ENCODE measurements around the gene CTDSP2. TPM values are rescaled to one million over a fixed set of nuclear protein-coding genes. Genes with fewer than 3 reads are reported as not detected.

CTDSP2 gene
- total and polyA plus RNA-seq, 2 of the 8 experiments (the other 6 are each of a cell fraction or from before 2014, with no cell fraction given), result 71.3 to 91.7 TPM

- WGBS, 2 experiments (ENCODE audit: extremely low coverage in 1 of 2, insufficient coverage in 1 of 2, insufficient read length in 1 of 2, insufficient replicate concordance in 2 of 2, low coverage in 1 of 2, low lambda C conversion rate in 2 of 2, missing lambda C conversion rate in 1 of 2), result 87% methylated on average over 5 of the region's 5 CpGs; no CpG with 5 or more reads in 1 of the 2 experiments
- TF ChIP-seq SIX5 (IDR thresholded peaks at IDR 0.05; ENCODE audit: low read depth, low read length) (no peak), BACH1 (IDR thresholded peaks at IDR 0.05; ENCODE audit: low read length) (no peak), SIN3A (conservative IDR thresholded peaks at IDR 0.05 in 1 of 2, IDR thresholded peaks at IDR 0.05 in 1 of 2; ENCODE audit: low read depth in 1 of 2, low read length in 2 of 2) (no peak), GABPA (IDR thresholded peaks at IDR 0.05; ENCODE audit: borderline replicate concordance, insufficient read depth, low read length) (no peak), CHD2 (IDR thresholded peaks at IDR 0.05; ENCODE audit: low read length) (no peak), SP1 (IDR thresholded peaks at IDR 0.05; ENCODE audit: low read depth, low read length) (no peak), JUND (IDR thresholded peaks at IDR 0.05; ENCODE audit: low read length) (no peak), RXRA (IDR thresholded peaks at IDR 0.05; ENCODE audit: insufficient read depth, low read depth, low read length) (no peak), TEAD4 (IDR thresholded peaks at IDR 0.05; ENCODE audit: low read depth, low read length) (no peak), FOSL1 (IDR thresholded peaks at IDR 0.05; ENCODE audit: insufficient read depth, low read depth, low read length) (no peak), BRCA1 (IDR thresholded peaks at IDR 0.05; ENCODE audit: low read depth, low read length) (no peak), POU5F1 (IDR thresholded peaks at IDR 0.05; ENCODE audit: low read depth, low read length) (no peak)
- TF ChIP-seq, protein P1, sequence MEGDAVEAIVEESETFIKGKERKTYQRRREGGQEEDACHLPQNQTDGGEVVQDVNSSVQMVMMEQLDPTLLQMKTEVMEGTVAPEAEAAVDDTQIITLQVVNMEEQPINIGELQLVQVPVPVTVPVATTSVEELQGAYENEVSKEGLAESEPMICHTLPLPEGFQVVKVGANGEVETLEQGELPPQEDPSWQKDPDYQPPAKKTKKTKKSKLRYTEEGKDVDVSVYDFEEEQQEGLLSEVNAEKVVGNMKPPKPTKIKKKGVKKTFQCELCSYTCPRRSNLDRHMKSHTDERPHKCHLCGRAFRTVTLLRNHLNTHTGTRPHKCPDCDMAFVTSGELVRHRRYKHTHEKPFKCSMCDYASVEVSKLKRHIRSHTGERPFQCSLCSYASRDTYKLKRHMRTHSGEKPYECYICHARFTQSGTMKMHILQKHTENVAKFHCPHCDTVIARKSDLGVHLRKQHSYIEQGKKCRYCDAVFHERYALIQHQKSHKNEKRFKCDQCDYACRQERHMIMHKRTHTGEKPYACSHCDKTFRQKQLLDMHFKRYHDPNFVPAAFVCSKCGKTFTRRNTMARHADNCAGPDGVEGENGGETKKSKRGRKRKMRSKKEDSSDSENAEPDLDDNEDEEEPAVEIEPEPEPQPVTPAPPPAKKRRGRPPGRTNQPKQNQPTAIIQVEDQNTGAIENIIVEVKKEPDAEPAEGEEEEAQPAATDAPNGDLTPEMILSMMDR (IDR thresholded peaks at IDR 0.05; ENCODE audit: control extremely low read depth in 1 of 3, insufficient read depth in 1 of 3, low read depth in 1 of 3, low read length in 3 of 3), result no peak
These were observed 29.7 kb downstream of the CTDSP2 start for GRCh38 chr12:57816855-57817151.

More at GRCh38 chr12:57816855-57817151, 29.7 kb downstream of the CTDSP2 start:
- no peak for FAIRE-seq
- H3K9me3 ChIP-seq (ENCODE audit: insufficient read depth in 2 of 2, low read depth in 1 of 2, low read length in 1 of 2), result no peaks in the 10 kb centered on the region
- no peak overlapping the region for H4K5ac ChIP-seq (ENCODE audit: insufficient read length, low read depth, low read length)
- no peak for DNase-seq (ENCODE audit: low read depth in 1 of 2, low spot score in 2 of 2)
- H2AK5ac ChIP-seq (ENCODE audit: low read depth, low read length), result no peak overlapping the region
- no peak overlapping the region for H3K4ac ChIP-seq (replicated peaks; ENCODE audit: insufficient read length, low read depth, low read length)
- H2BK120ac ChIP-seq (replicated peaks; ENCODE audit: low read depth, low read length), result no peak overlapping the region
- H3K9ac ChIP-seq (replicated peaks in 1 of 4; ENCODE audit: extremely low read depth in 1 of 4, low read depth in 3 of 4, low read length in 3 of 4), result no peak overlapping the region
- H3K79me2 ChIP-seq (ENCODE audit: control insufficient read depth in 1 of 2, insufficient read depth in 2 of 2, low read length in 2 of 2), result no peaks in the 10 kb centered on the region
- H3K4me2 ChIP-seq (ENCODE audit: insufficient read depth in 1 of 2, low read depth in 2 of 2, low read length in 2 of 2), result no peak overlapping the region
- H3K23ac ChIP-seq (ENCODE audit: insufficient read length), result no peak overlapping the region
- CTCF ChIA-PET (ENCODE audit: partially characterized antibody), result interaction anchor here (0.6 to 10.4 kb wide), 7 partner anchors 9 to 95 kb away, joined by 3 to 146 read pairs (median 7); partner anchors contain the start of genes CTDSP2 and TSFM
- H3K56ac ChIP-seq (replicated peaks; ENCODE audit: insufficient read length, low read depth, low read length), result no peak overlapping the region
- H3K36me3 ChIP-seq (ENCODE audit: control insufficient read depth in 2 of 4, insufficient read depth in 4 of 4, low read length in 3 of 4), result peaks cover 0 to 3% (median 0%) of the 10 kb centered on the region in 4 experiments; a peak in 3 of 8 replicates
- H2AFZ ChIP-seq (ENCODE audit: low read length), result no peak overlapping the region
- H4K91ac ChIP-seq (replicated peaks; ENCODE audit: insufficient read length, low read length), result no peak overlapping the region
- no peaks in the 10 kb centered on the region for H3K23me2 ChIP-seq (ENCODE audit: low read depth, low read length)
- H3K4me3 ChIP-seq (ENCODE audit: extremely low read depth in 1 of 4, insufficient read depth in 2 of 4, low read depth in 3 of 4, low read length in 4 of 4), result no peak overlapping the region
- H2BK15ac ChIP-seq (ENCODE audit: low read length), result no peak overlapping the region
- H2BK20ac ChIP-seq (ENCODE audit: low read length), result no peak overlapping the region
- no peak overlapping the region for H3K27ac ChIP-seq (ENCODE audit: low read depth, low read length)
- H3K18ac ChIP-seq (ENCODE audit: extremely low read depth, low read length), result no peak overlapping the region
- H3K79me1 ChIP-seq (ENCODE audit: low read depth, low read length), result no peaks in the 10 kb centered on the region
- no peak overlapping the region for H2BK12ac ChIP-seq (ENCODE audit: low read depth, low read length)
- peaks cover 0 to 2% of the 10 kb centered on the region in 2 experiments for H4K20me1 ChIP-seq (replicated peaks in 1 of 2; ENCODE audit: control insufficient read depth in 1 of 2, insufficient read depth in 2 of 2, low read length in 2 of 2)
- no peak overlapping the region for H2BK5ac ChIP-seq (ENCODE audit: low read depth, low read length)
- H3K27me3 ChIP-seq (replicated peaks in 1 of 4; ENCODE audit: control insufficient read depth in 3 of 4, extremely low read depth in 1 of 4, insufficient read depth in 3 of 4, low read length in 3 of 4), result no peaks in the 10 kb centered on the region
- no peaks in the 10 kb centered on the region for H3K4me1 ChIP-seq (replicated peaks in 1 of 4; ENCODE audit: control insufficient read depth in 3 of 4, insufficient read depth in 4 of 4, low read length in 3 of 4)
- POLR2A ChIA-PET (ENCODE audit: partially characterized antibody), result interaction anchor here (1.2 to 9.6 kb wide), 6 partner anchors 13 to 36 kb away, joined by 3 to 71 read pairs (median 15); partner anchors contain the start of gene CTDSP2
- H3K14ac ChIP-seq (ENCODE audit: insufficient read length), result no peak overlapping the region
- H4K8ac ChIP-seq (ENCODE audit: extremely low read depth, insufficient read depth, low read length), result no peak overlapping the region

Data from H1 (cell line).